Body of pancreas (tissue), 4 donors: ENCODE results near the gene CXXC5.

Experiments
- CTCF ChIP-seq, 7 experiments: fragments of 450-650 bp in 4 of 7; fragments of 200-600 bp in 3 of 7; sonication (generic) in 3 of 7; IDR thresholded peaks; one replicate each; pipeline ENCODE4 v1.5.1; 2016 to 2019; ENCODE audit warnings: antibody characterized with exemption in 7 of 7
- POLR2A ChIP-seq, 3 donors: fragments of 450-650 bp; IDR thresholded peaks; one replicate each; pipeline ENCODE4 v1.6.1; 2016; ENCODE audit warnings: antibody characterized with exemption in 3 of 3, mild to moderate bottlenecking in 2 of 3

- TF ChIP-seq CTCF (IDR thresholded peaks at IDR 0.05), result no peak
- TF ChIP-seq POLR2A (IDR thresholded peaks at IDR 0.05), result no peak
These were observed 21.7 kb downstream of the CXXC5 start for GRCh38 chr5:139669662-139670368.
